Endodermal cell (in vitro differentiated cells): ENCODE measurements around the gene AMPD3. TPM values are rescaled to one million over a fixed set of nuclear protein-coding genes. Genes with fewer than 3 reads are reported as not detected.

Source experiments
- DNase-seq: peaks from one replicate; pipeline ENCODE4 v3.0.0-alpha.2; 2017
- H3K27ac ChIP-seq: 2 replicates; pipeline ENCODE4 v1.5.1; 2013; ENCODE audit warnings: mild to moderate bottlenecking, low read depth, low read length, moderate library complexity
- H3K27me3 ChIP-seq: 2 replicates; pipeline ENCODE4 v1.6.1; 2013; ENCODE audit warnings: mild to moderate bottlenecking, low read length, moderate library complexity; ENCODE audit not compliant: insufficient read depth, control insufficient read depth, poor library complexity, severe bottlenecking
- H3K36me3 ChIP-seq: 2 replicates; pipeline ENCODE4 v1.7.0; 2013; ENCODE audit warnings: mild to moderate bottlenecking, low read length, moderate library complexity; ENCODE audit not compliant: control insufficient read depth, insufficient read depth
- H3K4me1 ChIP-seq: one replicate; pipeline ENCODE4 v1.7.0; 2013; ENCODE audit warnings: low read length; ENCODE audit not compliant: control insufficient read depth, insufficient read depth
- H3K4me3 ChIP-seq: 2 replicates; pipeline ENCODE4 v1.5.1; 2013; ENCODE audit warnings: mild to moderate bottlenecking, low read length, moderate library complexity
- H3K9ac ChIP-seq: 2 replicates; pipeline ENCODE4 v1.6.1; 2013; ENCODE audit warnings: mild to moderate bottlenecking, low read length, moderate library complexity; ENCODE audit not compliant: poor library complexity, severe bottlenecking; ENCODE audit errors: extremely low read depth
- H3K9me3 ChIP-seq: 2 replicates; pipeline ENCODE4 v1.6.1; 2013; ENCODE audit warnings: mild to moderate bottlenecking, low read length, moderate library complexity; ENCODE audit not compliant: control insufficient read depth
- H3K27ac Mint-ChIP-seq: 2 replicates; pipeline ENCODE4 v1.8.0; 2020; ENCODE audit warnings: mixed read lengths
- H3K27me3 Mint-ChIP-seq: 2 replicates; pipeline ENCODE4 v1.8.0; 2021; ENCODE audit warnings: mild to moderate bottlenecking, mixed read lengths; ENCODE audit not compliant: insufficient read depth
- H3K36me3 Mint-ChIP-seq: 2 replicates; pipeline ENCODE4 v1.8.0; 2020; ENCODE audit warnings: low read depth, mixed read lengths
- H3K4me1 Mint-ChIP-seq: 2 replicates; pipeline ENCODE4 v1.8.0; 2020; ENCODE audit warnings: mixed read lengths
- H3K4me3 Mint-ChIP-seq: 2 replicates; pipeline ENCODE4 v1.8.0; 2020; ENCODE audit warnings: mild to moderate bottlenecking, moderate library complexity, mixed read lengths
- H3K9me3 Mint-ChIP-seq: 2 replicates; pipeline ENCODE4 v1.8.0; 2020; ENCODE audit warnings: mild to moderate bottlenecking, mixed read lengths
- WGBS, 2 experiments: methylation state at CpG; one replicate each; pipeline versions ENCODE4 v1.1.5 to v1.1.7; 2013; ENCODE audit warnings: missing lambda C conversion rate in 2 of 2, mixed read lengths in 1 of 2; ENCODE audit not compliant: insufficient coverage in 1 of 2, insufficient read length in 1 of 2; 5-methylcytosine and 5-hydroxymethylcytosine counted together
- total RNA-seq, 2 donors: library from RNA; stranded (reverse); fragmentation: NEBNext Ultra II Directional in 1 of 2; extraction: Animal tissue kit (Norgen Biotek cat#: 25700) in 1 of 2; gene quantifications; 2 replicates in 1 of 2; 3 replicates in 1 of 2; pipeline ENCODE4 v1.2.1, GENCODE V29; 2021
- TF ChIP-seq, protein P1 (sequence below): fragments of 200-600 bp; sonication (generic); conservative IDR thresholded peaks from 2 replicates; pipeline ENCODE4 v1.5.0; 2021; ENCODE audit warnings: antibody characterized with exemption, mild to moderate bottlenecking

The AMPD3 gene
- total RNA-seq, 2 donors from 2014 or later, result 7.1 to 7.9 TPM

DNA sequence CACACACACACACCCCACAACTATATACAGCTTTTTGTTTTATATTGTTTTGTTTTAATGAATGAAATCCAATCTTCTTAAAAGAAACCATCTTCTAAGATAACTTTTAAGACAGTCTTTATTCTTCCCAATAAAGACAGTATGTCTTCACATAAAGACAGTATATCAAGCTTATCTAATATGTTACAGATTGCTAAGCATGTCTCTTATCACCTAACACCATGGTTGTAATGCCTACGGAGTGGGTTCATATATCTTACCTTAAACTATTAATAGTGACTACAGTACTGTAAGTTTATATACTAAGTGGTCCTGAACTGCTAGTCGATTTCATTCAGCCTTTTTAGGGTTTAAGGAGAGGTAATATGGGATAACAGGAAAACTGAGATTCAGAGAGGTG lies 77.5 kb downstream of the AMPD3 start:
- Histone ChIP-seq H3K36me3 (peaks cover 37% of the 10 kb centered on the region), H3K27me3 (no peaks in the 10 kb centered on the region), H3K9me3 (no peaks in the 10 kb centered on the region), H3K4me1 (peaks cover 2% of the 10 kb centered on the region), H3K27ac (no peak overlapping the region), H3K9ac (no peak overlapping the region), H3K4me3 (no peak overlapping the region)
- Mint-ChIP-seq H3K27me3 (no peaks in the 10 kb centered on the region), H3K4me1 (no peaks in the 10 kb centered on the region), H3K36me3 (peaks cover 20% of the 10 kb centered on the region), H3K9me3 (no peaks in the 10 kb centered on the region), H3K4me3 (no peak overlapping the region), H3K27ac (no peak overlapping the region)
- WGBS, 2 experiments, result 79 to 89% methylated on average over 1 to 2 of the region's 2 CpGs
- DNase-seq, result no peak
- TF ChIP-seq, protein P1, sequence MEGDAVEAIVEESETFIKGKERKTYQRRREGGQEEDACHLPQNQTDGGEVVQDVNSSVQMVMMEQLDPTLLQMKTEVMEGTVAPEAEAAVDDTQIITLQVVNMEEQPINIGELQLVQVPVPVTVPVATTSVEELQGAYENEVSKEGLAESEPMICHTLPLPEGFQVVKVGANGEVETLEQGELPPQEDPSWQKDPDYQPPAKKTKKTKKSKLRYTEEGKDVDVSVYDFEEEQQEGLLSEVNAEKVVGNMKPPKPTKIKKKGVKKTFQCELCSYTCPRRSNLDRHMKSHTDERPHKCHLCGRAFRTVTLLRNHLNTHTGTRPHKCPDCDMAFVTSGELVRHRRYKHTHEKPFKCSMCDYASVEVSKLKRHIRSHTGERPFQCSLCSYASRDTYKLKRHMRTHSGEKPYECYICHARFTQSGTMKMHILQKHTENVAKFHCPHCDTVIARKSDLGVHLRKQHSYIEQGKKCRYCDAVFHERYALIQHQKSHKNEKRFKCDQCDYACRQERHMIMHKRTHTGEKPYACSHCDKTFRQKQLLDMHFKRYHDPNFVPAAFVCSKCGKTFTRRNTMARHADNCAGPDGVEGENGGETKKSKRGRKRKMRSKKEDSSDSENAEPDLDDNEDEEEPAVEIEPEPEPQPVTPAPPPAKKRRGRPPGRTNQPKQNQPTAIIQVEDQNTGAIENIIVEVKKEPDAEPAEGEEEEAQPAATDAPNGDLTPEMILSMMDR, result no peak

DNA sequence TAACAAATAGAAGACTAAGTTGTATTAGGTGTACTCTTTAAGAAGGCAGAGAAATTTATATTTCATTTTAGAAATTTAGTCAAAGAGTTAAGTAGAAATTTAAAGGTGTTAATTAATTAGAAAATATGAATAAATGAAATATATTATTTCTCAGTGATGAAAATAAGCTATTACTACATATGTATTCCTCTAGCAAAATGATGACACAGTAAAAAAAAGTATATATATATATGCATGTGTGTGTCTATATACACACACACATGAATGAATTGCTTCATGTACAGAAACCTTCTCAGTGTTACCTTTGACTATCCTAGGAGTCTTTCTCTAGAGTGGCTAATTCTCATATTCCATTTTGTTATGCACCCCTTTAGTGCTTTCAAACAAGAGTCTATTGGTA lies 78.3 kb downstream of the AMPD3 start:
- peaks cover 2% of the 10 kb centered on the region for H3K9me3 Mint-ChIP-seq
- no peak overlapping the region for H3K4me3 ChIP-seq
- no peak overlapping the region for H3K4me3 Mint-ChIP-seq
- no peaks in the 10 kb centered on the region for H3K27me3 ChIP-seq
- peaks cover 2% of the 10 kb centered on the region for H3K4me1 ChIP-seq
- H3K36me3 ChIP-seq, result peaks cover 37% of the 10 kb centered on the region
- H3K4me1 Mint-ChIP-seq, result no peaks in the 10 kb centered on the region
- TF ChIP-seq, protein P1, result no peak
- no peak for DNase-seq
- no peaks in the 10 kb centered on the region for H3K27me3 Mint-ChIP-seq
- H3K9ac ChIP-seq, result no peak overlapping the region
- peaks cover 18% of the 10 kb centered on the region for H3K36me3 Mint-ChIP-seq
- no peak overlapping the region for H3K27ac ChIP-seq
- H3K9me3 ChIP-seq, result no peaks in the 10 kb centered on the region
- no peak overlapping the region for H3K27ac Mint-ChIP-seq

DNA sequence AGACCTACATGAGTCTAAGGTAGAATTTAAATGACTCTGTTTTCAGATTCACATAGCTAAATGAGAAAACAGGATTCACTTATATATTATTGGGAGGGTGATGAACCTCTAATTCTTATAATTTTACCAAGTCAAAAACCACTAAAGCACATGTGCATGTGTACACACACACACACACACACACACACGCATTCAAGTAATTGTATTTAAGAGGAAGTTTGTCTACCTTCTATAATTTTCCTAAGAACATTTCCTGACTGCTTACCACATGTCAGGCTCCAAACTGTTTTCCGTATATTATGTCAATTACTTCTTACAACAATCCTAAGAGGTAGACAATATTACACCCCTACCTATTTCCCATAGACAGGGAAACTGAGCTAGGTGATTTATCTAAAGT lies 79.3 kb downstream of the AMPD3 start:
- H3K27me3 Mint-ChIP-seq, result no peaks in the 10 kb centered on the region
- H3K27me3 ChIP-seq, result no peaks in the 10 kb centered on the region
- WGBS, 2 experiments, result 100% methylated on average over 1 of the region's 2 CpGs; no CpG with 5 or more reads in 1 of the 2 experiments
- no peak overlapping the region for H3K4me3 ChIP-seq
- peaks cover 2% of the 10 kb centered on the region for H3K4me1 ChIP-seq
- TF ChIP-seq, protein P1, result no peak
- H3K9ac ChIP-seq, result no peak overlapping the region
- peaks cover 27% of the 10 kb centered on the region for H3K36me3 ChIP-seq
- no peak overlapping the region for H3K27ac ChIP-seq
- no peak overlapping the region for H3K27ac Mint-ChIP-seq
- no peaks in the 10 kb centered on the region for H3K4me1 Mint-ChIP-seq
- H3K36me3 Mint-ChIP-seq, result peaks cover 12% of the 10 kb centered on the region
- DNase-seq, result no peak
- H3K4me3 Mint-ChIP-seq, result no peak overlapping the region
- peaks cover 2% of the 10 kb centered on the region for H3K9me3 Mint-ChIP-seq
- H3K9me3 ChIP-seq, result no peaks in the 10 kb centered on the region
